Measurements from ENCODE around the gene RAMP2.

Gene RAMP2

GRCh38 chr17:42784811-42785592 is 24.0 kb downstream of the RAMP2 start:
- H3K4me3 ChIP-seq (ENCODE audit: low read depth, low read length) = no peak overlapping the region
- DNase-seq (ENCODE audit: low read depth) = no peak

DNA sequence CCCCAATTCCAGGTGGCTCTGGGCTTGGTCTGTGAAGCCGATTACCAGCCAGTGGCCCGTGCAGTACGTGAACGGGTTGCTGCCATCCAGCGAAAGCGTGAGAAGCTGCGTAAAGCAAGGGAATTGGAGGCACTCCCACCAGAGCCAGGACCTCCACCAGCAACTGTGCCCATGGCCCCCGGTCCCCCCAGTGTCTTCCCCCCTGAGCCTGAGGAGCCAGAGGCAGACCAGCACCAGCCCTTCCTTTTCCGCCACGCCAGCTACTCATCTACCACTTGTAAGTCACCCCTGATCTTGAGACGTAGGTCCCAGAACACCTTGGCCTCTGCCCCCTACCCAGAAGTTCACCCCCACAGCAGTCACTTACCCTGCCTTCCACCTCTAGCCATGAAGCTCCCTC is 26.2 kb downstream of the RAMP2 start:
- DNase-seq (ENCODE audit: low read depth) = no peak
- H3K4me3 ChIP-seq (ENCODE audit: low read depth, low read length) = no peak overlapping the region

DNA sequence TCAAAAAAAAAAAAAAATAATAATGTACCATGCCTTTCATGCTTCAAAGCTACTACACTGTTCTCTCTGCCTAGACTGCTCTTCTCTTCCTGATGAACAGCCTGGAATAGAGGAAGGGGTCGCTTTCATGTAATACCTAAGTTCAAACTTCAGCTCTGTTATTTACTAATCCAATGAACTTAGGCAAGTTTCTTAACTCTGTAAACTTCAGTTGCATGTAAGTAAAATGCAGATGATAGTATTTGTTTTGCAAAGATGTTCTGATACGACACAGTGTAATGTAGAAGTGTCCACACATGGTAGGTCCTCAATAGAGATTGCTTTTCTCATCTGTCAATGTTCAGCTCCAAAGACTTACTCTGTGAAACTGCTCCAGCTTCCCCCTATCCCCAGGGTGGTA is 30.9 kb downstream of the RAMP2 start:
- DNase-seq (ENCODE audit: low read depth) = no peak
- H3K4me3 ChIP-seq (ENCODE audit: low read depth, low read length) = no peak overlapping the region

GRCh38 chr17:42792545-42792944 is 31.5 kb downstream of the RAMP2 start:
- no peak for DNase-seq (ENCODE audit: low read depth)
- H3K4me3 ChIP-seq (ENCODE audit: low read depth, low read length) = no peak overlapping the region

DNA sequence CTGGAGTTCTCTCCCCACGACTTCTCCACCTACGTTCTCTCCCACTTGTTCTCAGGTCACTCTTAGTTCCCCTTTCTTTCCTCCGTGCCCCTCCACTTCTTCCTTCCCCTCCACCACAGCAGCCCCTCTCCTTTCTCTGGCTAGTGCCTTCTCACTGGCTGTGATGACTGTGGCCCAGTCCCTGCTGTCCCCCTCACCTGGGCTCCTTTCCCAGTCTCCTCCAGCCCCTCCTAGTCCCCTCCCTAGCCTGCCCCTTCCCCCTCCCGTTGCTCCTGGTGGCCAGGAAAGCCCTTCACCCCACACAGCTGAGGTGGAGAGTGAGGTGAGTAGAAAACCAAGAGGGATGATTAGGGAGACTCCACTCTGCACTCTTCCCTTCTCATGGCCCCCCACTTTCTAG is 34.0 kb downstream of the RAMP2 start:
- DNase-seq (ENCODE audit: low read depth) = no peak

GRCh38 chr17:42795465-42795864 is 34.4 kb downstream of the RAMP2 start:
- no peak overlapping the region for H3K4me3 ChIP-seq (ENCODE audit: low read depth, low read length)
- no peak for DNase-seq (ENCODE audit: low read depth)

More for the DNA sequence above, 34.0 kb downstream of the RAMP2 start:
- H3K4me3 ChIP-seq (ENCODE audit: low read depth, low read length) = no peak overlapping the region

GRCh38 chr17:42796066-42796758 is 35.2 kb downstream of the RAMP2 start:
- H3K4me3 ChIP-seq (ENCODE audit: low read depth, low read length) = no peak overlapping the region
- DNase-seq (ENCODE audit: low read depth) = no peak

DNA sequence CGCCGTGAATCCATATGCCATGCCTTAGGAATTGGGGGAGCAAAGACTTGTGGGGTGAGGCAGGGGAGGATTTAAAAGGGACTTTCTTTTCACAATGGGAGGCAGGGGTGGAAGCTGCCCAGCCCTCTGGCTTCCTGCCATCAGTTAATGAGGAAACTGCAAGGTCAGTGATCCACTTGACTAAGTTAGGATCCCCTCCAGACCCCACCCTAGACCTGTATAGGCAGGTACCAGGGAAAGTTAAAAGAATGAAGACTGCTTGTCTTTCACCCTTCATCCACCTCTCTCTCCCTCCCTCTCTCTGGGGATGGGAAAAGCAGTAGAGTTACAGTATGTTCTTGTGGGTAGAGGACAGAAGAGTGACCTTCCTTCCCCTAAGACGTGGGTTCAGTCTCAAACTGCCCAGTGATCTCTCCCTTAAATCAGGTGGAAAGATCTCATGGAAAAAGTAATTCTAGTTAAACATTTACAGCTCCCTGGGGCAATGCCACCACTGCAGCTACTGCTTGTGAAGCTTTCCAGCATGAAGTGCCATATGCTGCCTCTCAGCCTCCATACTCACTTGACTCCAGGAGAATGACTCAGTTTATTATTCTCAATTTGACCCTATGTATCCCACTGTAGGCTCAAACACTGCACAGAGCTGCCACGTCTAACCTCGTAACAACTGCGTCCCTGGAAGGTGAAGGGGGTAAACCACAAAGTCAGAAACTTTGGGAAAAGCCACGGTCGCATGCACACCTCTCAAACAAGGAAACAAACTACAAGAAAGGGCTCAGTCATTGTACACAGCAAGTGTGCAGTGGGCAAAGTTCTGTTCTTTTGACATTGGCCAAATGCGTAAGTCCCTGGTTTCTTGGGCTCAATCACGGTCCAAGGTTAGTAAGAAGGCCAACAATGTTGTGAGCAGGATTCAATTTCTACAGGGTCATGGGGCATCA is 36.3 kb downstream of the RAMP2 start:
- H3K4me3 ChIP-seq (ENCODE audit: low read depth, low read length) = peak overlapping the region; percentile 80
- no peak for DNase-seq (ENCODE audit: low read depth)

DNA sequence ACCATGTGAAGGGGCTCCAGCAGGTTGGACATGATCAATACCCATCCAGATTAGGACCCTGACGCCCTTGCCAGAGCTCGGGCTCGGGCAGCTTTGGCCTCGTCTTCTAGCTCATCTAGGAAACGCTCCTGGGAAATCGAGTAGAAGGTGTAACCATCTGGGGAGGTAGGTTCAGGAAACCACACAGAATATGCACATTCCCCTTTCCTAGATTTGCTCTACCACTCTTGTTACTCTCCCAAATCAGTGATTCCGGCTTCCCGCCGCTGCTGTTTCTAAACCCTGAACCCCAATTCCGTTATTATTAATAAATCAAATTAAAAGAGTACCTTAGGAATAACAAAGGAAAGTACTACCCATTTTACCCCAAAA is 37.0 kb downstream of the RAMP2 start:
- no peak for DNase-seq (ENCODE audit: low read depth)
- H3K4me3 ChIP-seq (ENCODE audit: low read depth, low read length) = peak overlapping the region; percentile 80

DNA sequence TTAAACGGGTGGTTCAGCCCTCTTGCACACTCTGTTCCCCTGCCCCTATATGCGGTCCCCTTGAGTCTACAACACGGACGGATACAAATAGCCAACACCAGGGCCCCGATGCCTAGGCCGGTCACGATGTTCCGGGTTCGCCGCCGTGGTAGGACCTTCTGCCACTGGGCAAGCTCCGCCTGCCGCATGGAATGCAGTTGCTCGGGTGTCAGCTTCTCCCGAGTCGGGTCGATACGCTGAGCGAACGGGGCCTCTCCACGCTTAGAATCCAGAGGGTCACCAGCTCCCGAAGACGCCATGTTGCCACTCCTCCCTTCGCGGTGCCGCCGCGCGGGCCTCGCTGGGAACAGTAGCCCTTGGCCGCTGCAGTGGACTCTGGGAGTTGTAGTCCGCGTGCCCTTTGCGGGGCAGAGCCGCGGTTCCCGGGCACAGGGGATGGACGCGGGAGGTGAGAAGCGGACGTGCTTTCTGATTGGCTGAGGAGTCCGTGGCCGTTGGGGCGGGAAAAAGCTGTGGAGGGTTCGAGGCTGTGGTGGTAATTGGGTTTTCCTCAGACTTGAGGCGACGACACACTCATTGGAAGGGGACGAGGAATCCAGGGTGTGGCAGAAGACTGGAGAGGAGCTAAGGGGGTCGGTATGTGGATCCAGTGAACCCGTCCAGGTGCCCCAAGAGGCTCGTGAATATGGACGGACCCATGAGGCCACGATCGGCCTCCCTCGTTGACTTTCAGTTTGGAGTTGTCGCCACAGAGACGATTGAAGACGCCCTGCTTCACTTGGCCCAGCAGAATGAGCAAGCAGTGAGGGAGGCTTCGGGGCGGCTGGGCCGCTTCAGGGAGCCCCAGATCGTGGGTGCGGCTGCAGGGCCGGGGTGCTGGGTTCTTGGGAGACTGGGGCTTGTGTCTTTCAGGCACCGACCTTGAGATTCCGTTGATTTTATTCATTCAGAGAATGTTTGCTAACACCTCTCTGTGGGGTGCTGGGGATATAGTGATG is 37.7 kb downstream of the RAMP2 start, which contains the start of the genes CNTD1 and COA3:
TSS of gene CNTD1 (plus strand) at position 479 of the 998 bp plus-strand sequence. CDS start at position 686, 207 bp downstream.
TSS of gene COA3 (minus strand) at position 322 of the 998 bp plus-strand sequence. CDS start at position 299, 23 bp downstream.
- peak; percentile 48 for DNase-seq (ENCODE audit: low read depth)
- peak within 1 kb of the TSS; percentile 80 for H3K4me3 ChIP-seq (ENCODE audit: low read depth, low read length)

DNA sequence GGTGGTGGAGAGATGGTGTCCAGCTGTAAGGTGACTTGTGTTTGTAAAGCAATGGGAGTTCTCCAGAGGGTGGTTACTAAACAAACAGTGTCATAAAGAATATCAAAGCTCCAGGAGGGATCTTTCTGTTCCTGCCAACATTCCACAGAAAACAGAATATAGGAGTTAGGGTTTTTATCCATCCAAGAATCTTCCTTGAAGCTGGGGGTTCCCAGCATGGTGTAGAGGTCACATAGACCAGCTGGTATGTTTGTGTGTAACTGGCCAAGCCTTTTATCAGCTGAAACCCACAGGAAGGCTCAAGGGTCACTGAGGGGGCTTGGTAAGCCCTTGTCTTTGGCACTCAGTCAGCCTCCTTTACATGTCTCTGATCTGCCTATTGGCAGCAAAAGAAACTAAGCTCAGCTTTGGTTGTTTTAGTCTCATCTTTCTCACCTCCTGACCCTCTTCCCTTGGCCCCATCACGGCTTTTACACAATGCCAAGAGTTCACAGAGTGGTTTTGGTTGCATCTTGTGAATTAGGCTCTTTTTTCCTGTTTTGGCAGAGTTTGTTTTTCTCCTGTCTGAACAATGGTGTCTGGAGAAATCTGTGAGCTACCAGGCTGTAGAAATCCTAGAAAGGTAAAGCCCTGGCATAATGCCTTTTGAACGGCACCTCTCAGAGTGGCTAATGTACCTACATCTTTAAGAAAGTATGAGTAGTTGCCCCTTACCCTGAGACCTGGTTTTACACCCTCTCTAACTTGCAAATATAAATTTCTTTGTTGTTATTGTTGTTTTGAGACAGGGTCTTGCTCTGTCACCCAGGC is 42.3 kb downstream of the RAMP2 start:
- DNase-seq (ENCODE audit: low read depth) = no peak
- H3K4me3 ChIP-seq (ENCODE audit: low read depth, low read length) = no peak overlapping the region

DNA sequence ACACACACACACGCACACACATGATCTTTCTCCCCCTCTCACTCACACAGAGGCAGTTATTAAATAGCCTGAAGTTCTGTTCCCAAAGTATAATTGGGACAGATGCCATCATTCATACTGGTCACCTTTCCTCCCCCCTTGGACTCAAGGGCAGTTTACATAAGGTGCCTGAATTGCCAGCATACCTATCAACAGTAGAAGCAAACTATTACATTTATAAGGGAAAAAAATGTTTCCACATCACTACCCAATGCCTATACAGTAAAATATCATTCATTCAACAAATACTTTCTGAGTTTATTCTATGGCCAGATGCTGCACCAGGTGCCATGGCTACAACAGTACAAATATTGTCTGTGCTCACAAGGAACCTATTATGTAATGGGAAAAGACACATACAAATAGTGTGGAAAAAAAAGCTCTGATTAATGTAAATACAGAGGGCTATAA is 43.9 kb downstream of the RAMP2 start:
- DNase-seq (ENCODE audit: low read depth) = no peak
- no peak overlapping the region for H3K4me3 ChIP-seq (ENCODE audit: low read depth, low read length)

GRCh38 chr17:42806249-42806648 is 45.2 kb downstream of the RAMP2 start:
- DNase-seq (ENCODE audit: low read depth) = no peak
- no peak overlapping the region for H3K4me3 ChIP-seq (ENCODE audit: low read depth, low read length)

GRCh38 chr17:42809250-42809649 is 48.2 kb downstream of the RAMP2 start:
- no peak overlapping the region for H3K4me3 ChIP-seq (ENCODE audit: low read depth, low read length)
- peak; percentile 64 for DNase-seq (ENCODE audit: low read depth)
